Measurements from ENCODE around the gene PREB.

The PREB gene

GRCh38 chr2:27095745-27096651, 38.4 kb downstream of the PREB start:
- TF ChIP-seq REST (IDR thresholded peaks at IDR 0.05; ENCODE audit: insufficient read depth in 1 of 2, low read depth in 2 of 2, low read length in 2 of 2), result no peak
- TF ChIP-seq SIN3A (IDR thresholded peaks at IDR 0.05; ENCODE audit: borderline replicate concordance, insufficient read depth, low read length), result no peak
- TF ChIP-seq FOXP2 (optimal IDR thresholded peaks at IDR 0.05; ENCODE audit: borderline replicate concordance, extremely low read depth, extremely low read length, insufficient read depth), result peak; percentile 9
- TF ChIP-seq TAF1 (IDR thresholded peaks at IDR 0.05; ENCODE audit: borderline replicate concordance, insufficient read depth, low read length), result no peak
- peak; percentile 72 for TF ChIP-seq POLR2AphosphoS5 (IDR thresholded peaks at IDR 0.05; ENCODE audit: low read depth, low read length)

- TF ChIP-seq TAF1 (IDR thresholded peaks at IDR 0.05; ENCODE audit: borderline replicate concordance, insufficient read depth, low read length), result no peak
- no peak for TF ChIP-seq SIN3A (IDR thresholded peaks at IDR 0.05; ENCODE audit: borderline replicate concordance, insufficient read depth, low read length)
- TF ChIP-seq POLR2AphosphoS5 (IDR thresholded peaks at IDR 0.05; ENCODE audit: low read depth, low read length), result no peak
- no peak for TF ChIP-seq FOXP2 (optimal IDR thresholded peaks at IDR 0.05; ENCODE audit: borderline replicate concordance, extremely low read depth, extremely low read length, insufficient read depth)
- no peak for TF ChIP-seq REST (IDR thresholded peaks at IDR 0.05; ENCODE audit: insufficient read depth in 1 of 2, low read depth in 2 of 2, low read length in 2 of 2)
These were observed 39.0 kb downstream of the PREB start for GRCh38 chr2:27095427-27095744.

GRCh38 chr2:27094353-27094984, 40.0 kb downstream of the PREB start:
- TF ChIP-seq TAF1 (IDR thresholded peaks at IDR 0.05; ENCODE audit: borderline replicate concordance, insufficient read depth, low read length) (no peak), POLR2AphosphoS5 (IDR thresholded peaks at IDR 0.05; ENCODE audit: low read depth, low read length) (no peak), FOXP2 (optimal IDR thresholded peaks at IDR 0.05; ENCODE audit: borderline replicate concordance, extremely low read depth, extremely low read length, insufficient read depth) (no peak), SIN3A (IDR thresholded peaks at IDR 0.05; ENCODE audit: borderline replicate concordance, insufficient read depth, low read length) (no peak), REST (IDR thresholded peaks at IDR 0.05; ENCODE audit: insufficient read depth in 1 of 2, low read depth in 2 of 2, low read length in 2 of 2) (no peak)

GRCh38 chr2:27093430-27094352, 40.7 kb downstream of the PREB start:
- TF ChIP-seq POLR2AphosphoS5 (IDR thresholded peaks at IDR 0.05; ENCODE audit: low read depth, low read length) (no peak), TAF1 (IDR thresholded peaks at IDR 0.05; ENCODE audit: borderline replicate concordance, insufficient read depth, low read length) (no peak), SIN3A (IDR thresholded peaks at IDR 0.05; ENCODE audit: borderline replicate concordance, insufficient read depth, low read length) (no peak), FOXP2 (optimal IDR thresholded peaks at IDR 0.05; ENCODE audit: borderline replicate concordance, extremely low read depth, extremely low read length, insufficient read depth) (no peak), REST (IDR thresholded peaks at IDR 0.05; ENCODE audit: insufficient read depth in 1 of 2, low read depth in 2 of 2, low read length in 2 of 2) (no peak)

Measured in PFSK-1 (cell line).